HepG2 (cell line): ENCODE measurements around the gene CD3D. TPM values are rescaled to one million over a fixed set of nuclear protein-coding genes. Genes with fewer than 3 reads are reported as not detected.

Experiments used
- ATAC-seq: fragments of 200-7000 bp; cut with Tn5 transposase; 3 replicates; pipeline ENCODE4 v1.9.1; 2020; ENCODE audit warnings: mild to moderate bottlenecking, moderate library complexity
- BruUV-seq: library from RNA; stranded (reverse); fragments of 400-500 nt; replicated peaks from 2 replicates; lab custom pipeline; 2021; lab: Mats Ljungman, UMichigan
- CTCF ChIA-PET: fragments of 300-600 bp; formaldehyde crosslinking; extraction: SDS; loops from one replicate; lab custom pipeline; 2021; ENCODE audit warnings: low total read pairs, inconsistent platforms, low intra/inter-chr PET ratio; lab: Yijun Ruan, JAX
- POLR2A ChIA-PET: fragments of 350-600 bp; sonication (Branson Sonifier 250); formaldehyde crosslinking; loops from one replicate; lab custom pipeline; 2020; ENCODE audit warnings: antibody characterized with exemption, inconsistent platforms; lab: Yijun Ruan, JAX
- DNase-seq: peaks from one replicate; pipeline ENCODE4 v3.0.0-alpha.2; 2015; ENCODE audit warnings: low spot score
- FAIRE-seq: peaks from 3 replicates; lab custom pipeline; 2011; peaks lifted over from hg19 to GRCh38; lab: Jason Lieb, UNC
- H2AFZ ChIP-seq: one replicate; pipeline ENCODE4 v1.6.1; 2011; ENCODE audit warnings: low read length, inconsistent platforms
- H3K27ac ChIP-seq: fragments of 300-600 bp; 3 replicates; pipeline ENCODE4 v1.8.0; 2011; ENCODE audit warnings: mixed run types, mild to moderate bottlenecking, mixed read lengths, low read length, inconsistent platforms; ENCODE audit not compliant: insufficient read depth; ENCODE audit errors: extremely low read length
- H3K27me3 ChIP-seq, 2 experiments: fragments of 200-600 bp in 1 of 2; 2 replicates in 1 of 2; 3 replicates in 1 of 2; pipeline versions ENCODE4 v1.6.0 to v1.8.0; 2011; ENCODE audit warnings: low read length in 2 of 2, mild to moderate bottlenecking in 2 of 2, moderate library complexity in 2 of 2, inconsistent platforms in 1 of 2; ENCODE audit not compliant: insufficient read depth in 2 of 2, control insufficient read depth in 1 of 2
- H3K36me3 ChIP-seq, 2 experiments: fragments of 200-600 bp in 1 of 2; replicated peaks in 1 of 2; 2 replicates in 1 of 2; 3 replicates in 1 of 2; pipeline versions ENCODE4 v1.5.1 to v1.8.0; 2011; ENCODE audit warnings: low read length in 2 of 2, inconsistent platforms in 1 of 2; ENCODE audit not compliant: insufficient read depth in 2 of 2, control insufficient read depth in 1 of 2
- H3K4me1 ChIP-seq: 2 replicates; pipeline ENCODE4 v1.5.1; 2012; ENCODE audit warnings: low read length, inconsistent platforms; ENCODE audit not compliant: insufficient read depth
- H3K4me2 ChIP-seq: 2 replicates; pipeline ENCODE4 v1.6.0; 2011; ENCODE audit warnings: low read depth, low read length, inconsistent platforms
- H3K4me3 ChIP-seq, 3 experiments: fragments of 200-600 bp in 1 of 3; sonication (generic), shearing (Covaris generic) in 1 of 3; replicated peaks in 1 of 3; 2 replicates each; pipeline ENCODE4 v1.5.1; 2011 to 2016; ENCODE audit warnings: low read length in 3 of 3, inconsistent platforms in 2 of 3, low read depth in 2 of 3, mild to moderate bottlenecking in 2 of 3, control low read depth in 1 of 3, mixed read lengths in 1 of 3; ENCODE audit not compliant: insufficient read depth in 1 of 3
- H3K79me2 ChIP-seq: one replicate; pipeline ENCODE4 v1.6.1; 2011; ENCODE audit warnings: low read length, inconsistent platforms; ENCODE audit not compliant: insufficient read depth
- H3K9ac ChIP-seq: 2 replicates; pipeline ENCODE4 v1.6.0; 2011; ENCODE audit warnings: mild to moderate bottlenecking, low read depth, low read length, inconsistent platforms; ENCODE audit not compliant: insufficient read depth
- H3K9me3 ChIP-seq: 2 replicates; pipeline ENCODE4 v1.5.1; 2012; ENCODE audit warnings: mild to moderate bottlenecking, low read length
- H4K20me1 ChIP-seq: 2 replicates; pipeline ENCODE4 v1.6.0; 2011; ENCODE audit warnings: inconsistent platforms, mild to moderate bottlenecking, low read length, moderate library complexity; ENCODE audit not compliant: insufficient read depth
- GATAD1 ChIP-seq: IDR thresholded peaks from 2 replicates; pipeline ENCODE4 v1.6.1; 2016; ENCODE audit warnings: missing genetic modification reagents, missing compliant biosample characterization
- HOXA7 ChIP-seq: sonication (generic); formaldehyde crosslinking; IDR thresholded peaks from 2 replicates; pipeline ENCODE4 v1.8.1; 2022; ENCODE audit warnings: mild to moderate bottlenecking, missing genetic modification reagents, moderate library complexity
- KDM5A ChIP-seq: fragments of 200-600 bp; sonication (generic); IDR thresholded peaks from 2 replicates; pipeline ENCODE4 v1.7.0; 2018; ENCODE audit warnings: antibody characterized with exemption, mild to moderate bottlenecking, low read length, borderline replicate concordance
- MYPOP ChIP-seq: sonication (generic); formaldehyde crosslinking; IDR thresholded peaks from 2 replicates; pipeline ENCODE4 v1.8.1; 2023; ENCODE audit warnings: mild to moderate bottlenecking, moderate library complexity, missing genetic modification reagents
- NFE2L1 ChIP-seq: sonication (generic); formaldehyde crosslinking; IDR thresholded peaks from 2 replicates; pipeline ENCODE4 v1.4.0; 2020; ENCODE audit warnings: missing genetic modification reagents, mild to moderate bottlenecking, borderline replicate concordance
- RERE ChIP-seq: IDR thresholded peaks from 2 replicates; pipeline ENCODE4 v1.6.1; 2016; ENCODE audit warnings: low read depth, missing genetic modification reagents, missing compliant biosample characterization
- SMAD3 ChIP-seq: sonication (generic); formaldehyde crosslinking; IDR thresholded peaks from 2 replicates; pipeline ENCODE4 v1.4.0; 2020; ENCODE audit warnings: missing genetic modification reagents
- SP4 ChIP-seq: sonication (generic); formaldehyde crosslinking; IDR thresholded peaks from 2 replicates; pipeline ENCODE4 v1.8.1; 2023; ENCODE audit warnings: mild to moderate bottlenecking, missing genetic modification reagents
- ZFP36L1 ChIP-seq: sonication (generic); formaldehyde crosslinking; IDR thresholded peaks from 2 replicates; pipeline ENCODE4 v1.8.0; 2022; ENCODE audit warnings: mild to moderate bottlenecking, missing genetic modification reagents, moderate library complexity
- ZNF121 ChIP-seq: sonication (generic); formaldehyde crosslinking; IDR thresholded peaks from 2 replicates; pipeline ENCODE4 v1.5.0; 2020; ENCODE audit warnings: mild to moderate bottlenecking, missing genetic modification reagents
- ZNF224 ChIP-seq: sonication (generic); formaldehyde crosslinking; IDR thresholded peaks from 2 replicates; pipeline ENCODE4 v1.5.0; 2020; ENCODE audit warnings: mild to moderate bottlenecking, missing genetic modification reagents
- ZNF776 ChIP-seq: sonication (generic); formaldehyde crosslinking; IDR thresholded peaks from 2 replicates; pipeline ENCODE4 v1.4.0; 2020; ENCODE audit warnings: mild to moderate bottlenecking, missing genetic modification reagents
- ZNF83 ChIP-seq: sonication (generic); formaldehyde crosslinking; IDR thresholded peaks from 2 replicates; pipeline ENCODE4 v1.4.0; 2020; ENCODE audit warnings: missing genetic modification reagents, mild to moderate bottlenecking, borderline replicate concordance
- WGBS: methylation state at CpG from one replicate; pipeline ENCODE4 v1.1.6; 2017; ENCODE audit warnings: low lambda C conversion rate; 5-methylcytosine and 5-hydroxymethylcytosine counted together
- in situ Hi-C: cut with HindIII; loops from 2 replicates; pipeline ENCODE4 v1.10.0; 2017; ENCODE audit warnings: low pct_unique_long_range_greater_than_20kb; ENCODE audit not compliant: extremely low pct_ligation_motif_present
- intact Hi-C: fragments of 100-400 bp; cut with micrococcal nuclease; formaldehyde crosslinking; loops from one replicate; pipeline ENCODE4 v1.10.0; 2022; ENCODE audit not compliant: unreplicated experiment
- polyA plus RNA-seq, 8 experiments: library from polyadenylated mRNA; depleted of rRNA in 3 of 8; stranded (reverse) in 7 of 8; unstranded in 1 of 8; fragments of >200 nt; fragmentation: Illumina TruSeq in 4 of 8; extraction: Trizol in 4 of 8; gene quantifications; 2 replicates each; pipeline versions ENCODE4 v1.2.1 to v1.2.3, GENCODE V29; 2011 to 2016; ENCODE audit warnings: low read depth in 4 of 8, missing spikeins in 1 of 8, mixed read lengths in 1 of 8; ENCODE audit not compliant: insufficient read depth in 1 of 8
- total RNA-seq, 5 experiments: library from RNA; depleted of rRNA; stranded (reverse); fragments of >200 nt; fragmentation: Illumina TruSeq; extraction: Trizol; gene quantifications; 2 replicates each; pipeline ENCODE4 v1.2.3, GENCODE V29; 2016; ENCODE audit warnings: low read depth in 1 of 5
- TF ChIP-seq, protein P1 (sequence below): sonication (generic); formaldehyde crosslinking; IDR thresholded peaks from 2 replicates; pipeline ENCODE4 v1.5.1; 2020; ENCODE audit warnings: mild to moderate bottlenecking, missing genetic modification reagents, moderate library complexity

CD3D gene
- total and polyA plus RNA-seq, 2 of the 13 experiments (the other 11 are each of a cell fraction or from before 2014, with no cell fraction given): 0.66 to 6.6 TPM

DNA sequence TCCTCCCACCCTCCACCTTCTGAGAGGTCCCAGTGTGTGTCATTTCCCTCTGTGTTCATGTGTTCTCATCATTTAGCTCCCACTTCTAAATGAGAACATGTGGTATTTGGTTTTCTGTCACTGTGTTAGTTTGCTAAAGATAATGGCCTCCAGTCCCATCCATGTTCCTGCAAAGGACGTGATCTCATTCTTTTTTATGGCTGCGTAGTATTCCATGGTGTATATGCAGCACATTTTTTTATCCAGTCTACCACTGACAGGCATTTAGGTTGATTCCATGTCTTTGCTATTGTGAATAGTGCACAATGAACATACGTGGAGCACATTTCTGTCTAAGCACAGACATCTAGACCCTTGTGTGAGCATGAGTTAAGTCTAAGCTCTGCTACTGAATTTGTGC is 32.2 kb downstream of the CD3D start:
- Histone ChIP-seq H3K4me3 (no peak overlapping the region), H3K4me2 (no peak overlapping the region), H2AFZ (no peak overlapping the region), H3K9me3 (no peaks in the 10 kb centered on the region), H3K79me2 (no peaks in the 10 kb centered on the region), H3K27ac (no peak overlapping the region), H3K36me3 (no peaks in the 10 kb centered on the region), H4K20me1 (no peaks in the 10 kb centered on the region; the same call in 1 of the 2 replicates), H3K4me1 (peaks cover 12% of the 10 kb centered on the region), H3K9ac (no peak overlapping the region), H3K27me3 (peaks cover 2 to 35% of the 10 kb centered on the region in 2 experiments; a peak in 4 of 5 replicates)
- DNase-seq (no peak), ATAC-seq (no peak), FAIRE-seq (no peak)
- POLR2A ChIA-PET: no interaction called here
- BruUV-seq: no TSS peak
- in situ Hi-C loops: loop anchor here (5.0 kb wide), 1 partner anchor 42 kb away; no protein-coding TSS in a partner anchor
- WGBS: 58% methylated on average over 3 of the region's 3 CpGs
- CTCF ChIA-PET: no interaction called here
- intact Hi-C loops: no loop called here
- TF ChIP-seq ZFP36L1 (CRISPR knock-in tag): no peak
- no peak for TF ChIP-seq ZNF776 (CRISPR knock-in tag)
- no peak for TF ChIP-seq ZNF224 (CRISPR knock-in tag)
- TF ChIP-seq, protein P1, sequence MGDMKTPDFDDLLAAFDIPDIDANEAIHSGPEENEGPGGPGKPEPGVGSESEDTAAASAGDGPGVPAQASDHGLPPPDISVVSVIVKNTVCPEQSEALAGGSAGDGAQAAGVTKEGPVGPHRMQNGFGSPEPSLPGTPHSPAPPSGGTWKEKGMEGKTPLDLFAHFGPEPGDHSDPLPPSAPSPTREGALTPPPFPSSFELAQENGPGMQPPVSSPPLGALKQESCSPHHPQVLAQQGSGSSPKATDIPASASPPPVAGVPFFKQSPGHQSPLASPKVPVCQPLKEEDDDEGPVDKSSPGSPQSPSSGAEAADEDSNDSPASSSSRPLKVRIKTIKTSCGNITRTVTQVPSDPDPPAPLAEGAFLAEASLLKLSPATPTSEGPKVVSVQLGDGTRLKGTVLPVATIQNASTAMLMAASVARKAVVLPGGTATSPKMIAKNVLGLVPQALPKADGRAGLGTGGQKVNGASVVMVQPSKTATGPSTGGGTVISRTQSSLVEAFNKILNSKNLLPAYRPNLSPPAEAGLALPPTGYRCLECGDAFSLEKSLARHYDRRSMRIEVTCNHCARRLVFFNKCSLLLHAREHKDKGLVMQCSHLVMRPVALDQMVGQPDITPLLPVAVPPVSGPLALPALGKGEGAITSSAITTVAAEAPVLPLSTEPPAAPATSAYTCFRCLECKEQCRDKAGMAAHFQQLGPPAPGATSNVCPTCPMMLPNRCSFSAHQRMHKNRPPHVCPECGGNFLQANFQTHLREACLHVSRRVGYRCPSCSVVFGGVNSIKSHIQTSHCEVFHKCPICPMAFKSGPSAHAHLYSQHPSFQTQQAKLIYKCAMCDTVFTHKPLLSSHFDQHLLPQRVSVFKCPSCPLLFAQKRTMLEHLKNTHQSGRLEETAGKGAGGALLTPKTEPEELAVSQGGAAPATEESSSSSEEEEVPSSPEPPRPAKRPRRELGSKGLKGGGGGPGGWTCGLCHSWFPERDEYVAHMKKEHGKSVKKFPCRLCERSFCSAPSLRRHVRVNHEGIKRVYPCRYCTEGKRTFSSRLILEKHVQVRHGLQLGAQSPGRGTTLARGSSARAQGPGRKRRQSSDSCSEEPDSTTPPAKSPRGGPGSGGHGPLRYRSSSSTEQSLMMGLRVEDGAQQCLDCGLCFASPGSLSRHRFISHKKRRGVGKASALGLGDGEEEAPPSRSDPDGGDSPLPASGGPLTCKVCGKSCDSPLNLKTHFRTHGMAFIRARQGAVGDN (CRISPR knock-in tag): no peak
- TF ChIP-seq SMAD3 (CRISPR knock-in tag): no peak
- TF ChIP-seq ZNF121 (CRISPR knock-in tag): no peak
- no peak for TF ChIP-seq NFE2L1 (CRISPR knock-in tag)
- no peak for TF ChIP-seq KDM5A
- TF ChIP-seq GATAD1 (CRISPR knock-in tag): no peak
- no peak for TF ChIP-seq SP4 (CRISPR knock-in tag)
- TF ChIP-seq RERE (CRISPR knock-in tag): no peak
- no peak for TF ChIP-seq HOXA7
- TF ChIP-seq MYPOP: no peak
- TF ChIP-seq ZNF83 (CRISPR knock-in tag): no peak
